OCI-LY7 (cell line): Measurements from ENCODE around the gene PUM2. TPM values are rescaled to one million over a fixed set of nuclear protein-coding genes. Genes with fewer than 3 reads are reported as not detected.

ENCODE experiments used
- BruUV-seq: library from RNA; stranded (reverse); fragments of 400-500 nt; replicated peaks from 2 replicates; lab custom pipeline; 2021; lab: Mats Ljungman, UMichigan
- CTCF ChIA-PET: fragments of 300-600 bp; sonication (Branson Sonifier 250); formaldehyde crosslinking; loops from one replicate; lab custom pipeline; 2022; ENCODE audit warnings: antibody characterized with exemption; ENCODE audit not compliant: unreplicated experiment; lab: Charles Lee
- POLR2A ChIA-PET: fragments of 300-600 bp; sonication (Branson Sonifier 250); formaldehyde crosslinking; loops from one replicate; lab custom pipeline; 2022; ENCODE audit warnings: antibody characterized with exemption; lab: Charles Lee
- DNase-seq: peaks from one replicate; pipeline ENCODE4 v3.0.0-alpha.2; 2015; ENCODE audit warnings: low spot score
- H2AFZ ChIP-seq: fragments of 200-600 bp; sonication (generic), shearing (Covaris generic); 2 replicates; pipeline ENCODE4 v1.6.1; 2014; ENCODE audit warnings: mild to moderate bottlenecking, antibody characterized with exemption, low read length, moderate library complexity
- H3K27ac ChIP-seq: fragments of 200-600 bp; sonication (generic); 2 replicates; pipeline ENCODE4 v1.5.1; 2014; ENCODE audit warnings: mixed run types, low read depth, mild to moderate bottlenecking, moderate library complexity, low read length, inconsistent platforms; ENCODE audit not compliant: poor library complexity, severe bottlenecking
- H3K36me3 ChIP-seq: fragments of 200-600 bp; sonication (generic); 2 replicates; pipeline ENCODE4 v1.6.1; 2014; ENCODE audit warnings: mild to moderate bottlenecking, antibody characterized with exemption, low read length, moderate library complexity, mixed read lengths; ENCODE audit not compliant: insufficient read depth
- H3K4me1 ChIP-seq: fragments of 200-600 bp; sonication (generic); 2 replicates; pipeline ENCODE4 v1.5.1; 2014; ENCODE audit warnings: mild to moderate bottlenecking, low read length; ENCODE audit not compliant: insufficient read depth, poor library complexity, severe bottlenecking
- H3K4me2 ChIP-seq: fragments of 200-600 bp; sonication (generic); 2 replicates; pipeline ENCODE4 v1.6.1; 2014; ENCODE audit warnings: mild to moderate bottlenecking, low read length
- H3K4me3 ChIP-seq: fragments of 200-600 bp; sonication (generic); 2 replicates; pipeline ENCODE4 v1.5.1; 2014; ENCODE audit warnings: mild to moderate bottlenecking, low read depth, low read length; ENCODE audit not compliant: poor library complexity, severe bottlenecking
- H3K79me2 ChIP-seq: fragments of 200-600 bp; sonication (generic); 2 replicates; pipeline ENCODE4 v1.6.1; 2016; ENCODE audit warnings: low read depth, mild to moderate bottlenecking, low read length, moderate library complexity, mixed read lengths; ENCODE audit not compliant: insufficient read depth
- H3K9me2 ChIP-seq: fragments of 200-600 bp; sonication (generic); 2 replicates; pipeline ENCODE4 v1.6.1; 2016; ENCODE audit warnings: mild to moderate bottlenecking, low read length, mixed read lengths; ENCODE audit not compliant: insufficient read depth
- H3K9me3 ChIP-seq: fragments of 200-600 bp; sonication (generic); 2 replicates; pipeline ENCODE4 v1.6.1; 2014; ENCODE audit warnings: mild to moderate bottlenecking, mixed run types, low read length, mixed read lengths
- H4K20me1 ChIP-seq: fragments of 200-600 bp; sonication (generic); 2 replicates; pipeline ENCODE4 v1.6.1; 2014; ENCODE audit warnings: mild to moderate bottlenecking, antibody characterized with exemption, low read length, moderate library complexity, mixed read lengths; ENCODE audit not compliant: insufficient read depth
- EZH2phosphoT487 ChIP-seq: fragments of 200-600 bp; sonication (generic); IDR thresholded peaks from 2 replicates; pipeline ENCODE4 v1.6.1; 2018; ENCODE audit warnings: low read depth, borderline replicate concordance, mild to moderate bottlenecking, mixed run types, antibody characterized with exemption, low read length, moderate library complexity, mixed read lengths
- intact Hi-C: fragments of 100-400 bp; cut with micrococcal nuclease; formaldehyde crosslinking; loops from one replicate; pipeline ENCODE4 v1.10.0; 2022; ENCODE audit not compliant: unreplicated experiment
- total RNA-seq, 2 experiments: library from RNA; depleted of rRNA in 1 of 2; stranded (reverse); fragments of >200 nt in 1 of 2; shearing (Covaris generic) in 1 of 2; gene quantifications; 2 replicates each; pipeline ENCODE4 v1.2.3, GENCODE V29; 2014 to 2022
- TF ChIP-seq, protein P1 (sequence below): fragments of 200-600 bp; sonication (generic); conservative IDR thresholded peaks from 2 replicates; pipeline ENCODE4 v1.5.1; 2014; ENCODE audit warnings: mild to moderate bottlenecking, antibody characterized with exemption, low read length, moderate library complexity, mixed read lengths

Gene PUM2
- total RNA-seq, 2 experiments from 2014 or later, result 48.2 to 122 TPM

DNA sequence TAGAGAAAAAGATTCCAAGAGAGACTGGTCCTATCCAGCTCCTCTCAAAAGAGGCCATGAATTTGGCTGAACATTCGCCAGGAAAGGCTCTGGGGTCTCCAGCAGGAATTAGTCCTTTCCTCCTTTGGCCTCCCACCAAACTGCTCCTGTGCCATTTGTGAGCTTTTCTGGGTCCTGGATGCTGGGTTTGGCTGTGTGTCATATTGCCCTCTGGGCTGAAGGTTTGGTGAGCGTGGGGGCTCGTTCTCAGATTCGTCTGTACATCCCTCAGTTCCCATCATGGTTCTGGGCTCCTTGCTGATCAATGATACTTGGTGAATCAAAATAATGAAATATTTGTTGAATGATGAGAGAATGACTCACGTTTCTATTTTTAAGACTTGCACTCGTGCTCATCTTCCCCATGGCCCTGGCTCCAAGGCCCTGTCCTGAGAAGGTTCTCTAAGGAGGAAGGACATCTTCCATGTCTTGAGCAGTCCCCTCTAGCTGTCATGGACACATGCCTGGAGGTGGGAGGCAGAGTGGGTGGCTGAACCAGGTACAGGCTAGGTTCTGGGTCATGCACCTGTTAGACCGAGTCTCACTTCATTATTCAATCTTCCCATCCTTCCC, 48.4 kb upstream of the PUM2 start:
- H4K20me1 ChIP-seq, result no peaks in the 10 kb centered on the region
- no peak for TF ChIP-seq EZH2phosphoT487
- TF ChIP-seq, protein P1, sequence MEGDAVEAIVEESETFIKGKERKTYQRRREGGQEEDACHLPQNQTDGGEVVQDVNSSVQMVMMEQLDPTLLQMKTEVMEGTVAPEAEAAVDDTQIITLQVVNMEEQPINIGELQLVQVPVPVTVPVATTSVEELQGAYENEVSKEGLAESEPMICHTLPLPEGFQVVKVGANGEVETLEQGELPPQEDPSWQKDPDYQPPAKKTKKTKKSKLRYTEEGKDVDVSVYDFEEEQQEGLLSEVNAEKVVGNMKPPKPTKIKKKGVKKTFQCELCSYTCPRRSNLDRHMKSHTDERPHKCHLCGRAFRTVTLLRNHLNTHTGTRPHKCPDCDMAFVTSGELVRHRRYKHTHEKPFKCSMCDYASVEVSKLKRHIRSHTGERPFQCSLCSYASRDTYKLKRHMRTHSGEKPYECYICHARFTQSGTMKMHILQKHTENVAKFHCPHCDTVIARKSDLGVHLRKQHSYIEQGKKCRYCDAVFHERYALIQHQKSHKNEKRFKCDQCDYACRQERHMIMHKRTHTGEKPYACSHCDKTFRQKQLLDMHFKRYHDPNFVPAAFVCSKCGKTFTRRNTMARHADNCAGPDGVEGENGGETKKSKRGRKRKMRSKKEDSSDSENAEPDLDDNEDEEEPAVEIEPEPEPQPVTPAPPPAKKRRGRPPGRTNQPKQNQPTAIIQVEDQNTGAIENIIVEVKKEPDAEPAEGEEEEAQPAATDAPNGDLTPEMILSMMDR, result no peak
- H3K4me3 ChIP-seq, result no peak overlapping the region
- H2AFZ ChIP-seq, result no peak overlapping the region
- no TSS peak for BruUV-seq
- no peaks in the 10 kb centered on the region for H3K79me2 ChIP-seq
- intact Hi-C loops, result no loop called here
- H3K9me3 ChIP-seq, result no peaks in the 10 kb centered on the region
- H3K4me2 ChIP-seq, result no peak overlapping the region
- no peaks in the 10 kb centered on the region for H3K4me1 ChIP-seq
- H3K27ac ChIP-seq, result no peak overlapping the region
- no peaks in the 10 kb centered on the region for H3K9me2 ChIP-seq
- POLR2A ChIA-PET, result no interaction called here
- H3K36me3 ChIP-seq, result no peaks in the 10 kb centered on the region
- no peak for DNase-seq
- CTCF ChIA-PET, result interaction anchor here (2.1 kb wide), 1 partner anchor 12 kb away, joined by 6 read pairs; no protein-coding TSS in a partner anchor

DNA sequence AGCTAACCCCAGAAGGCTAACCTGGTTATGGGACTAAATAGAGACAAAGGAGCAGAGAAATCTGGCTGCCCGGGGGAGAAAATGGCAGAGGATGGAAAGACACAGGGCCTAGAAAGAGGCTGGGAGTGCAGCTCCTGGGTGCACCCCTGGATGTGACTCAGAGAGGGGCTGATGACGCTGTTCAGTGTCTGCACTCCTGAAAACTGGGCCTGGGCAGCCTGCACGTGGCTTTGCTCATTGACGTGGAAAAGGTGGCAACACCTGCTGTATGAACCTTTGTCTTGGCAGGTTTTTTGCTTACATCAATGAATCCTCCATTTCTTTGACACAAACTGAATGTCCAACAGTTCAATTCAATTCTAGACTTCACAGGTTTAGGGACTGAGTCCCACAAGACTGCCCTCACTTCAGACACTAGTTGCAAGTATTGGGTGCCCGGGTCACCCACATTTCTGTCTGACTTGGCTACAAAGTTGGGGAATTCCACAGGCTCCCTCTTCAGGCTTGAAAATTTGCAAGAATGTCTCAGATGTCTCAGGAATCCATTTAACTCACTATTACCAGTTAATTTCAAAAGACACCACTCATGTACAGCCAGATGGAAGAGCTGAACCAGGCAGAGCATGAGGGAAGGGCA, 47.3 kb upstream of the PUM2 start:
- Histone ChIP-seq H3K36me3 (no peaks in the 10 kb centered on the region), H2AFZ (no peak overlapping the region), H3K9me2 (no peaks in the 10 kb centered on the region), H3K4me3 (no peak overlapping the region), H3K4me1 (no peaks in the 10 kb centered on the region), H3K4me2 (no peak overlapping the region), H3K27ac (no peak overlapping the region), H3K9me3 (no peaks in the 10 kb centered on the region), H4K20me1 (no peaks in the 10 kb centered on the region), H3K79me2 (no peaks in the 10 kb centered on the region)
- no TSS peak for BruUV-seq
- no peak for DNase-seq
- TF ChIP-seq EZH2phosphoT487, result no peak
- TF ChIP-seq, protein P1, result no peak
- ChIA-PET POLR2A (interaction anchor here (0.6 kb wide), 1 partner anchor 16 kb away, joined by 3 read pairs; no protein-coding TSS in a partner anchor), CTCF (no interaction called here)
- intact Hi-C loops, result no loop called here
